ENCODE data around the gene RICTOR.

RICTOR gene

DNA sequence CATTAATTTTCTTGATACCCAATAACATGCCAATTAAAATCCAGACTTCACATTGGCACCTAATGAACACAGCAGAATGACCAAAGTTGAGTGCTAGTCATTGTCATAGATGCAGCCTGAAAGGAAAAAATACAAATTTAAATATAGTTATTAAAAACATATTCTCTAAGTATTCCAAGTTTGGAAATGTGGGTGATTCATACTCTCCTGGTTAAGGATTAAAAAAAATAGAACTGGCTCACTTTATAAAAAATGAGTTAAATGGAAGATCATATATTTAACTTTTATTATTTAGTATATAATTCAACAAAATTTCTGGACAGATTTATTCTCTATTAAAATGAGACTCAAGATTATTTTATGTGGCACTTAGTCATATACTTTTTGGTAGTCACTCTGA, 33.2 kb upstream of the RICTOR start:
- no peak for TF ChIP-seq ZNF394 (tag by site-specific recombination; IDR thresholded peaks at IDR 0.05; ENCODE audit: borderline replicate concordance)
- no peak for TF ChIP-seq ZNF768 (tag by site-specific recombination; IDR thresholded peaks at IDR 0.05)
- TF ChIP-seq, protein P1, sequence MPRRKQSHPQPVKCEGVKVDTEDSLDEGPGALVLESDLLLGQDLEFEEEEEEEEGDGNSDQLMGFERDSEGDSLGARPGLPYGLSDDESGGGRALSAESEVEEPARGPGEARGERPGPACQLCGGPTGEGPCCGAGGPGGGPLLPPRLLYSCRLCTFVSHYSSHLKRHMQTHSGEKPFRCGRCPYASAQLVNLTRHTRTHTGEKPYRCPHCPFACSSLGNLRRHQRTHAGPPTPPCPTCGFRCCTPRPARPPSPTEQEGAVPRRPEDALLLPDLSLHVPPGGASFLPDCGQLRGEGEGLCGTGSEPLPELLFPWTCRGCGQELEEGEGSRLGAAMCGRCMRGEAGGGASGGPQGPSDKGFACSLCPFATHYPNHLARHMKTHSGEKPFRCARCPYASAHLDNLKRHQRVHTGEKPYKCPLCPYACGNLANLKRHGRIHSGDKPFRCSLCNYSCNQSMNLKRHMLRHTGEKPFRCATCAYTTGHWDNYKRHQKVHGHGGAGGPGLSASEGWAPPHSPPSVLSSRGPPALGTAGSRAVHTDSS (tag by site-specific recombination; IDR thresholded peaks at IDR 0.05): no peak
- no peak for TF ChIP-seq KLF10 (tag by site-specific recombination; IDR thresholded peaks at IDR 0.05)
- TF ChIP-seq, protein P2, sequence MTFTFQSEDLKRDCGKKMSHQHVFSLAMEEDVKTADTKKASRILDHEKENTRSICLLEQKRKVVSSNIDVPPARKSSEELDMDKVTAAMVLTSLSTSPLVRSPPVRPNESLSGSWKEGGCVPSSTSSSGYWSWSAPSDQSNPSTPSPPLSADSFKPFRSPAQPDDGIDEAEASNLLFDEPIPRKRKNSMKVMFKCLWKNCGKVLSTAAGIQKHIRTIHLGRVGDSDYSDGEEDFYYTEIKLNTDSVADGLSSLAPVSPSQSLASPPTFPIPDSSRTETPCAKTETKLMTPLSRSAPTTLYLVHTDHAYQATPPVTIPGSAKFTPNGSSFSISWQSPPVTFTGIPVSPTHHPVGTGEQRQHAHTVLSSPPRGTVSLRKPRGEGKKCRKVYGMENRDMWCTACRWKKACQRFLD (tag by site-specific recombination; IDR thresholded peaks at IDR 0.05): no peak
- no peak for TF ChIP-seq FEZF1 (tag by site-specific recombination; IDR thresholded peaks at IDR 0.05)
- TF ChIP-seq ZNF19 (tag by site-specific recombination; IDR thresholded peaks at IDR 0.05; ENCODE audit: low read depth): no peak
- TF ChIP-seq ZNF266 (tag by site-specific recombination; IDR thresholded peaks at IDR 0.05; ENCODE audit: low read depth): no peak
- no peak for TF ChIP-seq ZNF830 (tag by site-specific recombination; IDR thresholded peaks at IDR 0.05; ENCODE audit: low read depth)
- no peak for TF ChIP-seq PRDM1 (tag by site-specific recombination; IDR thresholded peaks at IDR 0.05)
- no peak for TF ChIP-seq BCL11B (tag by site-specific recombination; IDR thresholded peaks at IDR 0.05; ENCODE audit: low read depth)
- TF ChIP-seq ZNF664 (tag by site-specific recombination; IDR thresholded peaks at IDR 0.05): no peak
- TF ChIP-seq, protein P3, sequence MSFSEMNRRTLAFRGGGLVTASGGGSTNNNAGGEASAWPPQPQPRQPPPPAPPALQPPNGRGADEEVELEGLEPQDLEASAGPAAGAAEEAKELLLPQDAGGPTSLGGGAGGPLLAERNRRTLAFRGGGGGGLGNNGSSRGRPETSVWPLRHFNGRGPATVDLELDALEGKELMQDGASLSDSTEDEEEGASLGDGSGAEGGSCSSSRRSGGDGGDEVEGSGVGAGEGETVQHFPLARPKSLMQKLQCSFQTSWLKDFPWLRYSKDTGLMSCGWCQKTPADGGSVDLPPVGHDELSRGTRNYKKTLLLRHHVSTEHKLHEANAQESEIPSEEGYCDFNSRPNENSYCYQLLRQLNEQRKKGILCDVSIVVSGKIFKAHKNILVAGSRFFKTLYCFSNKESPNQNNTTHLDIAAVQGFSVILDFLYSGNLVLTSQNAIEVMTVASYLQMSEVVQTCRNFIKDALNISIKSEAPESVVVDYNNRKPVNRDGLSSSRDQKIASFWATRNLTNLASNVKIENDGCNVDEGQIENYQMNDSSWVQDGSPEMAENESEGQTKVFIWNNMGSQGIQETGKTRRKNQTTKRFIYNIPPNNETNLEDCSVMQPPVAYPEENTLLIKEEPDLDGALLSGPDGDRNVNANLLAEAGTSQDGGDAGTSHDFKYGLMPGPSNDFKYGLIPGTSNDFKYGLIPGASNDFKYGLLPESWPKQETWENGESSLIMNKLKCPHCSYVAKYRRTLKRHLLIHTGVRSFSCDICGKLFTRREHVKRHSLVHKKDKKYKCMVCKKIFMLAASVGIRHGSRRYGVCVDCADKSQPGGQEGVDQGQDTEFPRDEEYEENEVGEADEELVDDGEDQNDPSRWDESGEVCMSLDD (tag by site-specific recombination; IDR thresholded peaks at IDR 0.05): no peak
- no peak for TF ChIP-seq ZNF404 (tag by site-specific recombination; IDR thresholded peaks at IDR 0.05)
- TF ChIP-seq, protein P4, sequence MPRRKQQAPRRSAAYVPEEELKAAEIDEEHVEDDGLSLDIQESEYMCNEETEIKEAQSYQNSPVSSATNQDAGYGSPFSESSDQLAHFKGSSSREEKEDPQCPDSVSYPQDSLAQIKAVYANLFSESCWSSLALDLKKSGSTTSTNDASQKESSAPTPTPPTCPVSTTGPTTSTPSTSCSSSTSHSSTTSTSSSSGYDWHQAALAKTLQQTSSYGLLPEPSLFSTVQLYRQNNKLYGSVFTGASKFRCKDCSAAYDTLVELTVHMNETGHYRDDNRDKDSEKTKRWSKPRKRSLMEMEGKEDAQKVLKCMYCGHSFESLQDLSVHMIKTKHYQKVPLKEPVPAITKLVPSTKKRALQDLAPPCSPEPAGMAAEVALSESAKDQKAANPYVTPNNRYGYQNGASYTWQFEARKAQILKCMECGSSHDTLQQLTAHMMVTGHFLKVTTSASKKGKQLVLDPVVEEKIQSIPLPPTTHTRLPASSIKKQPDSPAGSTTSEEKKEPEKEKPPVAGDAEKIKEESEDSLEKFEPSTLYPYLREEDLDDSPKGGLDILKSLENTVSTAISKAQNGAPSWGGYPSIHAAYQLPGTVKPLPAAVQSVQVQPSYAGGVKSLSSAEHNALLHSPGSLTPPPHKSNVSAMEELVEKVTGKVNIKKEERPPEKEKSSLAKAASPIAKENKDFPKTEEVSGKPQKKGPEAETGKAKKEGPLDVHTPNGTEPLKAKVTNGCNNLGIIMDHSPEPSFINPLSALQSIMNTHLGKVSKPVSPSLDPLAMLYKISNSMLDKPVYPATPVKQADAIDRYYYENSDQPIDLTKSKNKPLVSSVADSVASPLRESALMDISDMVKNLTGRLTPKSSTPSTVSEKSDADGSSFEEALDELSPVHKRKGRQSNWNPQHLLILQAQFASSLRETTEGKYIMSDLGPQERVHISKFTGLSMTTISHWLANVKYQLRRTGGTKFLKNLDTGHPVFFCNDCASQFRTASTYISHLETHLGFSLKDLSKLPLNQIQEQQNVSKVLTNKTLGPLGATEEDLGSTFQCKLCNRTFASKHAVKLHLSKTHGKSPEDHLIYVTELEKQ (tag by site-specific recombination; IDR thresholded peaks at IDR 0.05; ENCODE audit: borderline replicate concordance): no peak
- no peak for TF ChIP-seq ZNF2 (tag by site-specific recombination; IDR thresholded peaks at IDR 0.05)
- TF ChIP-seq ZNF24 (tag by site-specific recombination; IDR thresholded peaks at IDR 0.05): no peak
- TF ChIP-seq ZNF155 (tag by site-specific recombination; IDR thresholded peaks at IDR 0.05): no peak
- TF ChIP-seq, protein P5, sequence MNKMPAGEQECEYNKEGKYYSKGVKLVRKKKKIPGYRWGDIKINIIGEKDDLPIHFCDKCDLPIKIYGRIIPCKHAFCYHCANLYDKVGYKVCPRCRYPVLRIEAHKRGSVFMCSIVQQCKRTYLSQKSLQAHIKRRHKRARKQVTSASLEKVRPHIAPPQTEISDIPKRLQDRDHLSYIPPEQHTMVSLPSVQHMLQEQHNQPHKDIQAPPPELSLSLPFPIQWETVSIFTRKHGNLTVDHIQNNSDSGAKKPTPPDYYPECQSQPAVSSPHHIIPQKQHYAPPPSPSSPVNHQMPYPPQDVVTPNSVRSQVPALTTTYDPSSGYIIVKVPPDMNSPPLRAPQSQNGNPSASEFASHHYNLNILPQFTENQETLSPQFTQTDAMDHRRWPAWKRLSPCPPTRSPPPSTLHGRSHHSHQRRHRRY (tag by site-specific recombination; IDR thresholded peaks at IDR 0.05): no peak
- POLR2A ChIA-PET: no interaction called here
- CTCF ChIA-PET: no interaction called here
- no peaks in the 10 kb centered on the region for H3K4me1 ChIP-seq (ENCODE audit: control insufficient read depth, insufficient read depth, low read length)
- no peak overlapping the region for H3K4me3 ChIP-seq (ENCODE audit: low read depth, low read length)
- H3K27ac ChIP-seq (ENCODE audit: extremely low read depth, low read depth, low read length): no peak overlapping the region
- no peaks in the 10 kb centered on the region for H3K36me3 ChIP-seq (ENCODE audit: control insufficient read depth in 2 of 2, insufficient read depth in 1 of 2, low read length in 2 of 2)
- no peaks in the 10 kb centered on the region for H3K9me3 ChIP-seq (ENCODE audit: control insufficient read depth, insufficient read depth, low read depth, low read length)
